Measurements from ENCODE around the gene CHAC1. TPM values are rescaled to one million over a fixed set of nuclear protein-coding genes. Genes with fewer than 3 reads are reported as not detected.

The CHAC1 gene
- total RNA-seq, 1 experiment from 2014 or later = 11.6 TPM

- H3K36me3 ChIP-seq (ENCODE audit: insufficient read depth, low read length, poor library complexity, severe bottlenecking) = peaks cover 59% of the 10 kb centered on the region
- CTCF ChIA-PET = no interaction called here
These were observed 24.9 kb downstream of the CHAC1 start for GRCh38 chr15:40978141-40978540.

GRCh38 chr15:40978562-40978961 lies 25.3 kb downstream of the CHAC1 start:
- CTCF ChIA-PET = no interaction called here
- peaks cover 63% of the 10 kb centered on the region for H3K36me3 ChIP-seq (ENCODE audit: insufficient read depth, low read length, poor library complexity, severe bottlenecking)
- BruUV-seq (replicated peaks) = no TSS peak
- H3K9me3 ChIP-seq (ENCODE audit: low read depth, low read length, poor library complexity, severe bottlenecking) = no peaks in the 10 kb centered on the region
- intact Hi-C loops (cut with micrococcal nuclease; ENCODE audit: unreplicated experiment) = no loop called here
- H3K4me3 ChIP-seq (ENCODE audit: low read depth, low read length, poor library complexity, severe bottlenecking) = no peak overlapping the region
- DNase-seq (ENCODE audit: low spot score) = no peak
- H3K4me1 ChIP-seq (ENCODE audit: insufficient read depth, low read length, poor library complexity, severe bottlenecking) = no peaks in the 10 kb centered on the region
- POLR2A ChIA-PET (ENCODE audit: low non-redundant PET) = no interaction called here
- TF ChIP-seq EZH2 (IDR thresholded peaks at IDR 0.05; ENCODE audit: borderline replicate concordance, low read depth, low read length, poor library complexity, severe bottlenecking) (no peak), CTCF (conservative IDR thresholded peaks at IDR 0.05; ENCODE audit: low read depth, low read length) (no peak)
- no peak overlapping the region for H3K27ac ChIP-seq (ENCODE audit: low read depth, low read length, poor library complexity, severe bottlenecking)
- no peaks in the 10 kb centered on the region for H3K27me3 ChIP-seq (replicated peaks; ENCODE audit: insufficient read depth, low read depth, low read length, poor library complexity)

More at GRCh38 chr15:40978141-40978540, 24.9 kb downstream of the CHAC1 start:
- Histone ChIP-seq H3K4me1 (ENCODE audit: insufficient read depth, low read length, poor library complexity, severe bottlenecking) (no peaks in the 10 kb centered on the region), H3K27me3 (replicated peaks; ENCODE audit: insufficient read depth, low read depth, low read length, poor library complexity) (no peaks in the 10 kb centered on the region), H3K4me3 (ENCODE audit: low read depth, low read length, poor library complexity, severe bottlenecking) (no peak overlapping the region), H3K27ac (ENCODE audit: low read depth, low read length, poor library complexity, severe bottlenecking) (no peak overlapping the region), H3K9me3 (ENCODE audit: low read depth, low read length, poor library complexity, severe bottlenecking) (no peaks in the 10 kb centered on the region)
- intact Hi-C loops (cut with micrococcal nuclease; ENCODE audit: unreplicated experiment) = no loop called here
- no TSS peak for BruUV-seq (replicated peaks)
- TF ChIP-seq CTCF (conservative IDR thresholded peaks at IDR 0.05; ENCODE audit: low read depth, low read length) (no peak), EZH2 (IDR thresholded peaks at IDR 0.05; ENCODE audit: borderline replicate concordance, low read depth, low read length, poor library complexity, severe bottlenecking) (no peak)
- no peak for DNase-seq (ENCODE audit: low spot score)
- POLR2A ChIA-PET (ENCODE audit: low non-redundant PET) = no interaction called here

GRCh38 chr15:40981186-40981585 lies 27.9 kb downstream of the CHAC1 start:
- H3K9me3 ChIP-seq (ENCODE audit: low read depth, low read length, poor library complexity, severe bottlenecking) = no peaks in the 10 kb centered on the region
- no TSS peak for BruUV-seq (replicated peaks)
- POLR2A ChIA-PET (ENCODE audit: low non-redundant PET) = no interaction called here
- no peak overlapping the region for H3K27ac ChIP-seq (ENCODE audit: low read depth, low read length, poor library complexity, severe bottlenecking)
- no peaks in the 10 kb centered on the region for H3K4me1 ChIP-seq (ENCODE audit: insufficient read depth, low read length, poor library complexity, severe bottlenecking)
- CTCF ChIA-PET = no interaction called here
- TF ChIP-seq CTCF (conservative IDR thresholded peaks at IDR 0.05; ENCODE audit: low read depth, low read length) (no peak), EZH2 (IDR thresholded peaks at IDR 0.05; ENCODE audit: borderline replicate concordance, low read depth, low read length, poor library complexity, severe bottlenecking) (no peak)
- H3K27me3 ChIP-seq (replicated peaks; ENCODE audit: insufficient read depth, low read depth, low read length, poor library complexity) = no peaks in the 10 kb centered on the region
- H3K4me3 ChIP-seq (ENCODE audit: low read depth, low read length, poor library complexity, severe bottlenecking) = no peak overlapping the region
- no peak for DNase-seq (ENCODE audit: low spot score)
- H3K36me3 ChIP-seq (ENCODE audit: insufficient read depth, low read length, poor library complexity, severe bottlenecking) = peaks cover 89% of the 10 kb centered on the region
- intact Hi-C loops (cut with micrococcal nuclease; ENCODE audit: unreplicated experiment) = no loop called here
